EH (cell line): ENCODE measurements around the gene MCFD2.

Experiments
- DNase-seq: peaks from one replicate; pipeline ENCODE4 v3.0.0-alpha.2; 2015; ENCODE audit warnings: low read depth

The MCFD2 gene

GRCh38 chr2:46873604-46874068 lies 42.0 kb downstream of the MCFD2 start:
- DNase-seq: peak; percentile 97

DNA sequence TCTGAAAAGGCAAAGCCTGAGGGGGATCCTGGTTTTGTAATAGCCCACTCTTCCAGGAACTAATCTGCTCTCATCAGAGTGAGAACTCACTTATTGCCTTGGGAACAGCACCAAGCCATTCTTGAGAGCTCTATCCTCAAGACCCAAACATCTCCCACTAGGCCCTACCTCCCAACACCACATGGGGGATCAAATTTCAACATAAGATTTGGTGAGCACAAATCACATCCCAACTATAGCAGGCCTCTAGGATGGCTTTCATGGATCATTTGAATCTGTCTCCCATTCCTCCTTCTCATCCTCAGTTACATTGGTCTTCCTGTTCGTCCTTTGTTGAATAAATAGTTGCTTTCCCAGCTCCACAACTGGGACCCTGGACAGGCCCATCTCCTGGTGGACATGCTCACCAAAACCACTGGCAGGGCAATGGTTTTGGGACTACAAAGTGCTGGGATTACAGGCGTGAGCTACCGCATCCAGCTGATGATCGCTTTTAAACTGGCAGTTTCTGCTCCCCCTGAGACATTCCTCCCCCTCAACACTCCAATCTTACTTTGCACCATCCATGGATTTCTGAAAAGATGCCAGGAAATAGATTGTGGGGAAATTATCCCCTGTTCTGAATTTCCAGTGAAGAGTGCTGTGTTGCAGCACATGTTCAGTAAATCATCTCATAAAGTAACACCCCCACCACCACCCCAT lies 42.6 kb downstream of the MCFD2 start:
- peak; percentile 55 for DNase-seq

DNA sequence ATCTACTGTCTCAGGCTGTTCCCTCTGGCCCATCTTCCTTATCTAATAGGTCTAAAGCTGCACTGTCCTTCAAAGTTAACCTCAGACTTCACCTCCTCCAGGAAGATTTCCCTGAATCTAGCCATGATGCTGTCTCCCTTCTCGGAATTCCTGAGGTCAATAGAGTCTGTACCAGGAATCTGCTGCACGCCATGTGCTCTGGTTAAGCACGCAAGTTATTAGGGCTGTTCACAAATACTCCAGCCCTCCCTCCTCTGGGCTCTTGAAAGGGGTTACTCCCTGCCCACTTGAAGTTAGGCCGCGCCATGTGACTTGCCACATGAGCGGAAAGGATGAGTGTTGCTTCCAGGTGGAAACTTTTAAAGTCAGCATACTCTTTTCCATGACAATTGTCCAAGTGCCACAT lies 43.6 kb downstream of the MCFD2 start:
- DNase-seq: peak; percentile 65

GRCh38 chr2:46870051-46870839 lies 45.4 kb downstream of the MCFD2 start:
- peak; percentile 60 for DNase-seq

DNA sequence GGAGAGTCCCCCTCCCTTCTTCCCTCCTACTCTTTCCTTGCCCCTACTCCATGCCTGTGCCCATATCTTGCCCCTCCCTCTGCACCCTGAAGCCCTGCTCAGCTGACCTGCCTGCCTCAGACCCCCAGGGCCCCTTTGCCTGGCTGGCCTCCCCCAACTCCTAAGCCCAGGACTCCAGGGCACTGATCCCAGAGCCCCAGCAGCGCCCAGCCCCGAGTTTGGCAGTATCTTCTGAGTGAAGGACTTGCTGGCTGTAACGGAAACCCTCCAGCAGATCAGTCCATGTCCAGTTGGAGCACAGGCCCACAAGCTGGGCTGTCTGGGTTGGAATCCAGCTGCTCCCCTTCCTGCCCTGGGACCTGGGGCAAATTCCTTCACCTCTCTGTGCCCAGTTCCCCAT lies 46.0 kb downstream of the MCFD2 start:
- DNase-seq: no peak

GRCh38 chr2:46866770-46867246 lies 48.8 kb downstream of the MCFD2 start:
- DNase-seq: no peak

GRCh38 chr2:46865181-46865970 lies 50.2 kb downstream of the MCFD2 start:
- peak; percentile 42 for DNase-seq

DNA sequence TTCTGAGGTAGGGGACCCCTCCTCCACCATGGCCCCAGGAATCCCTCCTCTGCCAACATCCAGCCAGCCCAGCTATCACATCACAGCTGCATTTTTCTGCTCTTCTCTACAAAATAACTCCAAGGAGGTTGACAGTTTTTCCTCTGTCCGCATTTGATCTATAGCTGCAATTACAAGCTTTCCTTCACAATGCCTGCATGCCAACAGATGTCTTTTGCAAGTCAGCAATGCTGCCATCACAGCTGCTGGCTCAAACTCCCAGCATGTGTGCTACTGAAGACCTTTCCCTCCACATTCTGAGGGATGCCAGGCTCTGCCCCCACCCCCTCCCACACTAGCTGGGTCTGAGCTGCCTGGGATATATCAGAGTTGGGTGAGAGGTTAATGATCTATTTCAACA lies 51.7 kb downstream of the MCFD2 start:
- DNase-seq: no peak

GRCh38 chr2:46862514-46862913 lies 53.1 kb downstream of the MCFD2 start:
- DNase-seq: no peak

DNA sequence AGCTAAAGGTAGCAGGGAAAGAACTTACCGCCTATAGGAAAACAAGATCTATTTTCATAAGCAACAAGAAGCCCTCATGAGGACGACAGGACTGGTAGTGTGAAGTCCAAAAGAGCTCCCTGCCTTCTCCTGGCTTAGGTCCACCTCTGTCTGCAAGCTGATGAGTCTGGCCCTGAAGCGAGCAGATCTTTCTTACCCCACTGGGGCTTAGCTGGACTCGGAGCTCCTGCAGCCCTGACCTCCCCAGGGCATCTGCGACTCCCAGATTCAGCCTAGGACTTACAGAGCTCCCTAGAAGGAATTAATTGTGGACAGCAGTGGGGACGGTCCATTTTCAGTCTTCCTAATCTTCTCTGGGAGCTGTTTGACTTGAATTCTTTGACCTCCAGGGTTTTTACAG lies 53.7 kb downstream of the MCFD2 start:
- DNase-seq: no peak

DNA sequence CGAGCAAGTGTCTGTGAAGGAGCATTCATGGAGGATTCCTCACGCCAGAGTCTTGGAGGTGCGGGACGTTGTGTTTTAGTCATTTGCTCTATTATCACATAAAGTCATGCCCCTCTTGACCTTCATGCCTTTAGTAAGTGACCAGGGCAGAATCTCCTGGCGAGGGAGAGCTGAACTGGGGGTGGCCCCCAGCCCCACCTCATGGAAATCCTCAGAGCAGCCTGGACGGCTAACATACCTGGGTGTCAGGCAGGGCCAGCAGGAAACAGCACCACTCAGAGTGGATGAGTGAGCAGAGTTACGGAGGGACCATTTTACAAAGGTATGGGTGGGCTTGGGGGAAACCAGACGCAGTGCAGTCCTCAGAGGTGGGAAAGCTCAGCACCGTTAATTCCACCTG lies 56.1 kb downstream of the MCFD2 start:
- DNase-seq: no peak

GRCh38 chr2:46858702-46859090 lies 56.9 kb downstream of the MCFD2 start:
- DNase-seq: peak; percentile 99

- DNase-seq: peak; percentile 99
Measured at GRCh38 chr2:46857871-46858701, 57.5 kb downstream of the MCFD2 start.

DNA sequence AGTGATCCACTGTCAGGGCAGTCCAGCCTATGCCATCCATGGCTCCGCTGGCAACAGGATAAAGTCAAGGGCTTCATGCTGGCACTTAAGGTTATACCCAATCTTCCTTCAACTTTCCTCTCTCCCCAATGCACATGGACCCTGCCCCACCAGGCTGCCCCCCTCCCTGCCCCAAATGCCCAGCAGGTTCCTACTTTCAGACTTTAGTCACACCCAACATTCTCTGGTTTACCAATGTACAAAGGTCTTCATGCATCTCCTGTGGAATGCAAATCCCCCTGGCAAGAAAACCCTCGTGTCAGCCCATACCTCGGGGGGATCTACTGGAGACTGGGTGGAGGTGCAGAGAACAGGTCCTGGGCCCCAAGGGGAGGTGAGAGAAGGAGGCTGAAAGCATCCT lies 59.3 kb downstream of the MCFD2 start:
- DNase-seq: no peak

DNA sequence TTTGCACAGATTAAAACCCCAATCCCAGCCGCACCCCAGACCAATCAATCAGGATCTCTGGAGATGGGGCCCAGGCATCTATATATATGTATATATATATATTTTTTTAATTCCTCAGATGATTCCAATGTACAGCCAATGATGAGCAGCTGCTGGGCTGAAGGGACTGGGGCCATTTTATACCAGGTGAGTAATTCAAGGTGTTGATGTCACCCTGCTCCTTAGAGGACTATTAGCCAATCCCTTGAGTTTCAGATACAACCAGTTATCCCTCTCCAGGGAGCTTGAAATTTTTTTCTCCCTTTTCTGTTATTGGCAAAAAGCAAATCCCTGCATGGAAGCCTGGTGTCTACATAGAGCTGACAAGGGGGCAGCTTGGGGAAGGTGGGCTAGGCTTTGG lies 59.8 kb downstream of the MCFD2 start:
- no peak for DNase-seq

DNA sequence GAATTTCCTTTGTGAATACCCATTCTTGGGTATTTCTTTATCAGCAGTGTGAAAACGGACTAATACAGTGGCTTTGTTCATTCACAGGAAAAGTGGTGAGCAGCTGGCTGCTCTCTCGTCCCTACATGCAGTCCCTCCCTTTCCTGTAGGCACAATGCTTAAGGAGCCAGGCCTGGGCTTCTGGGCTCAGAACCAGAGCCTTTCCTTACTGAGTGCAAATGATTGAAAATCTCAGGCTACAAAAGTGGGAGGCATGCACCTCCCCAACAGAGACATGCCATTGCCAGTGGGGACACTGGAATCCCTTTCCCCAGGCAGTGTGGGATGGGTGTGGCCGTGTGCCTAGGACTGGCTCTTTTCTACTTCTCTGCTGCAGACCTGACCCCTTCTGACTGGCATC lies 61.3 kb downstream of the MCFD2 start:
- no peak for DNase-seq

GRCh38 chr2:46852598-46852997 lies 63.0 kb downstream of the MCFD2 start:
- DNase-seq: peak; percentile 34

- DNase-seq: no peak
Measured at GRCh38 chr2:46852124-46852523, 63.5 kb downstream of the MCFD2 start.
